Fibroblast of mammary gland (primary cell): Measurements from ENCODE around the gene FADS3.

ENCODE experiments used
- DNase-seq: peaks from one replicate; pipeline ENCODE4 v3.0.0-alpha.2; 2010; ENCODE audit warnings: low read depth
- H3K4me3 ChIP-seq: 2 replicates; pipeline ENCODE4 v1.5.1; 2011; ENCODE audit warnings: low read depth, mild to moderate bottlenecking, low read length, moderate library complexity; ENCODE audit not compliant: control insufficient read depth
- CTCF ChIP-seq: conservative IDR thresholded peaks from 2 replicates; pipeline ENCODE4 v1.5.1; 2011; ENCODE audit warnings: low read depth, low read length, inconsistent platforms; ENCODE audit not compliant: control insufficient read depth, insufficient read depth

Gene FADS3

GRCh38 chr11:61839742-61840141 lies 51.6 kb downstream of the FADS3 start:
- no peak for TF ChIP-seq CTCF
- DNase-seq: no peak
- no peak overlapping the region for H3K4me3 ChIP-seq

GRCh38 chr11:61838921-61839320 lies 52.4 kb downstream of the FADS3 start:
- H3K4me3 ChIP-seq: no peak overlapping the region
- no peak for DNase-seq
- TF ChIP-seq CTCF: no peak

DNA sequence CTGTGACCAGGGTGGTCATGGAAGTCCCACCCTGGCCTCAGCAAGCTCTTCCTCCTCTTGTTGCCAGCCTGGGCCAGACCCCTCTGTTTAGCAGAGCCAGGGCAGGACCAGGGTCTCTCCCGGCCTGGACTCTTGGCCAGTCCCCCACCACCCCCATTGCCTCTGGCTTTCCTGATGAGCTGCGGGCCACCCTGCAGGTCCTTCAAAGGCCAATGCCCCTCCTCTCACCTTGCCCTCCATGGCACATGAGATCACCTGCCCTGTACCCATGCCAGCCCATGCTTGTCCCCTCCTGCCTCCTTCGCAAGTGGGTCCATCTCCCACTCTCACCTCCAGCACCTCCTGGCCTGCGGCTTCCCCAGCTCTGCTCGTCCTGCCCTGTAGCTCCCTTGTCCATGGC lies 52.8 kb downstream of the FADS3 start:
- no peak for TF ChIP-seq CTCF
- DNase-seq: no peak
- no peak overlapping the region for H3K4me3 ChIP-seq

DNA sequence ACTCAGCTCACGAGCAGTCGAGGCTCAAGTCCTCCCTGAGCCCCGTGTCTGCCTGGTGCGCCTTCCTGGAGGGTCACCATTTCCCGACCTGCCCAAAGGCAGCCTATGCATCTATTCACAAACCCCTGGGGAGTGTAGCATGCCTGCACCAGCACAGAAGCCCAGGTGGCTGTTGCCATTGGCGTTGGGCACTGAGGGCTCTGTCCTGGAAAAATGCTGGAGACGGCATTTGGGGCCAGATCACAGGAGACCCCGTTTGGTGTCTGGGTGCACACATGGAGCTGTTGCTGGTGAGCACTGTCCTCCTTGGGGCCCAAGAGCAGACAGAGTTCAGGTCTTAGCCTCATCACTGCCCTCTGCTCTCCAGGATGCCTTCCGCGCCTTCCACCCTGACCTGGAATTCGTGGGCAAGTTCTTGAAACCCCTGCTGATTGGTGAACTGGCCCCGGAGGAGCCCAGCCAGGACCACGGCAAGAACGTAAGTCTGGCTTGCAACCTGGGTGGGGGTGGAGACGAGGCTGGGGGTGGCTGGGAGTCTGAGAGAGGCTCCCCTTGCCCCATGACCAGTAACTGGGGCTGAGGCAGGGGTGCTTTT lies 53.8 kb downstream of the FADS3 start:
- H3K4me3 ChIP-seq: no peak overlapping the region
- DNase-seq: no peak
- TF ChIP-seq CTCF: no peak

GRCh38 chr11:61836193-61836592 lies 55.2 kb downstream of the FADS3 start:
- H3K4me3 ChIP-seq: no peak overlapping the region
- DNase-seq: no peak
- TF ChIP-seq CTCF: no peak

DNA sequence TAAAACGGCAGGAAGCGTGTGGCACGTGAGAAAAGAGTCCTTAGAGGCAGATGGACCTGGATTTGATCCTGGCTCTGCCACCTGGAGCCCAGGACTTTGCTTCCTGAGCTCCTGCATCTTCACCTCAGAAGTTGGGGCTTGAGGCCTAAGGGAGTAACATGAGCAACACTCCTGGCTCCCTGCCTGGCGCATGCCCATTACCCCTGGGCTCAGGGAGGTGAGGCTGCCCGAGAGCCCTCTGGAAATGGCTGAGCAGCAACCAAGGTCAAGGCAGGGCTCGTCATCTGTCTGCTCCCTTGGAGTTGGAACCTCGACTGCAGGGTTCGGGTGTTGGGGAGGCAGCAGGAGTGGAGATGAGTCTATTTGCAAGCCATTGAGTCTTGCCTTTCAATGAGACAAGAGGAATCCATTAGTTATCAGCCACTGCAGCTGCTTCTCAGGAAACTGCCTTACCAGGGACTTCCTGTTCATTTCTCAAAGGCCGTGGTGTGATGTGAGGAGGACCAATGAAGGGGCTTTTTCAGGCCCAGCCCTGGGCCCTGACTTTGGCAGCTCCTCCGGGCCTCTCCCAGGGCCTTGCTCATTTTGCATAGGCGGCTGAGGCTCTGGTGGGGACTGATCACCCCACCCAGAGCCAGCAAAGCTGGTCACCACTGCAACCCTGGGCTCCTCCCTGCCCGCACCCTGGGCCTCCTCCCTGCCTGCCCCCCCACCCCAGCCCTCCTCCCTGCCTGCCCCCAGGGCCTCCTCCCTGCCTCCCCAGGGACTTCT lies 56.9 kb downstream of the FADS3 start:
- peak; percentile 88 for DNase-seq
- no peak for TF ChIP-seq CTCF
- no peak overlapping the region for H3K4me3 ChIP-seq
